ENCODE results near the gene CYSTM1. TPM values are rescaled to one million over a fixed set of nuclear protein-coding genes. Genes with fewer than 3 reads are reported as not detected.

CYSTM1 gene
- total and polyA plus RNA-seq, 2 of the 8 experiments (the other 6 are each of a cell fraction or from before 2014, with no cell fraction given): 25.0 to 47.8 TPM

GRCh38 chr5:140197023-140197422 is 22.0 kb downstream of the CYSTM1 start:
- no peak overlapping the region for H2BK5ac ChIP-seq (ENCODE audit: low read depth, low read length)
- no peak overlapping the region for H2BK15ac ChIP-seq (ENCODE audit: low read length)
- WGBS, 2 experiments (ENCODE audit: extremely low coverage in 1 of 2, insufficient coverage in 1 of 2, insufficient read length in 1 of 2, insufficient replicate concordance in 2 of 2, low coverage in 1 of 2, low lambda C conversion rate in 2 of 2, missing lambda C conversion rate in 1 of 2): 92% methylated on average over 2 of the region's 2 CpGs; no CpG with 5 or more reads in 1 of the 2 experiments
- no peak overlapping the region for H3K9ac ChIP-seq (replicated peaks in 1 of 4; ENCODE audit: extremely low read depth in 1 of 4, low read depth in 3 of 4, low read length in 3 of 4)
- ChIA-PET CTCF (ENCODE audit: partially characterized antibody) (interaction anchor here (0.6 to 3.9 kb wide), 4 partner anchors 9 to 31 kb away, joined by 3 to 23 read pairs (median 5); no protein-coding TSS in a partner anchor), POLR2A (ENCODE audit: partially characterized antibody) (no interaction called here)
- no peaks in the 10 kb centered on the region for H3K27me3 ChIP-seq (replicated peaks in 1 of 4; ENCODE audit: control insufficient read depth in 3 of 4, extremely low read depth in 1 of 4, insufficient read depth in 3 of 4, low read length in 3 of 4)
- no peak overlapping the region for H3K4me3 ChIP-seq (ENCODE audit: extremely low read depth in 1 of 4, insufficient read depth in 2 of 4, low read depth in 3 of 4, low read length in 4 of 4)
- FAIRE-seq (no peak), DNase-seq (ENCODE audit: low read depth in 1 of 2, low spot score in 2 of 2) (no peak)
- no peak overlapping the region for H3K14ac ChIP-seq (ENCODE audit: insufficient read length)
- H3K79me1 ChIP-seq (ENCODE audit: low read depth, low read length): peaks cover 4% of the 10 kb centered on the region; the same call in 1 of the 2 replicates
- H3K4ac ChIP-seq (replicated peaks; ENCODE audit: insufficient read length, low read depth, low read length): no peak overlapping the region
- H4K20me1 ChIP-seq (replicated peaks in 1 of 2; ENCODE audit: control insufficient read depth in 1 of 2, insufficient read depth in 2 of 2, low read length in 2 of 2): no peaks in the 10 kb centered on the region
- no peak overlapping the region for H4K8ac ChIP-seq (ENCODE audit: extremely low read depth, insufficient read depth, low read length)
- H3K27ac ChIP-seq (ENCODE audit: low read depth, low read length): no peak overlapping the region
- no peak overlapping the region for H4K5ac ChIP-seq (ENCODE audit: insufficient read length, low read depth, low read length)
- H4K91ac ChIP-seq (replicated peaks; ENCODE audit: insufficient read length, low read length): no peak overlapping the region
- H2AK5ac ChIP-seq (ENCODE audit: low read depth, low read length): no peak overlapping the region
- no peaks in the 10 kb centered on the region for H3K9me3 ChIP-seq (ENCODE audit: insufficient read depth in 2 of 2, low read depth in 1 of 2, low read length in 1 of 2)
- H3K23me2 ChIP-seq (ENCODE audit: low read depth, low read length): no peaks in the 10 kb centered on the region; the same call in 1 of the 2 replicates
- no peak overlapping the region for H3K23ac ChIP-seq (ENCODE audit: insufficient read length)
- TF ChIP-seq TAF7 (optimal IDR thresholded peaks at IDR 0.05; ENCODE audit: borderline replicate concordance, low read depth, low read length) (no peak), CEBPB (IDR thresholded peaks at IDR 0.05; ENCODE audit: low read depth, low read length) (no peak), CHD1 (IDR thresholded peaks at IDR 0.05; ENCODE audit: low read depth, low read length) (no peak), ATF3 (IDR thresholded peaks at IDR 0.05; ENCODE audit: insufficient read depth, low read depth, low read length) (no peak), POLR2AphosphoS5 (IDR thresholded peaks at IDR 0.05; ENCODE audit: low read depth, low read length) (no peak), RNF2 (IDR thresholded peaks at IDR 0.05; ENCODE audit: borderline replicate concordance, low read depth, low read length, missing control alignments, poor library complexity, severe bottlenecking) (no peak)
- H3K4me2 ChIP-seq (ENCODE audit: insufficient read depth in 1 of 2, low read depth in 2 of 2, low read length in 2 of 2): no peak overlapping the region
- no peak overlapping the region for H3K56ac ChIP-seq (replicated peaks; ENCODE audit: insufficient read length, low read depth, low read length)
- H2BK120ac ChIP-seq (replicated peaks; ENCODE audit: low read depth, low read length): no peak overlapping the region
- H2BK20ac ChIP-seq (ENCODE audit: low read length): no peak overlapping the region
- no peak overlapping the region for H2BK12ac ChIP-seq (ENCODE audit: low read depth, low read length)
- no peak overlapping the region for H2AFZ ChIP-seq (ENCODE audit: low read length)
- peaks cover 0 to 4% (median 0%) of the 10 kb centered on the region in 4 experiments; a peak in 2 of 7 replicates for H3K4me1 ChIP-seq (replicated peaks in 1 of 4; ENCODE audit: control insufficient read depth in 3 of 4, insufficient read depth in 4 of 4, low read length in 3 of 4)
- no peaks in the 10 kb centered on the region for H3K79me2 ChIP-seq (ENCODE audit: control insufficient read depth in 1 of 2, insufficient read depth in 2 of 2, low read length in 2 of 2)
- H3K18ac ChIP-seq (ENCODE audit: extremely low read depth, low read length): no peak overlapping the region
- H3K36me3 ChIP-seq (ENCODE audit: control insufficient read depth in 2 of 4, insufficient read depth in 4 of 4, low read length in 3 of 4): no peaks in the 10 kb centered on the region

Measured in H1 (cell line).